H1 (cell line): ENCODE results near the gene CA10.

ENCODE experiments used
- BRCA1 ChIP-seq: IDR thresholded peaks from 2 replicates; pipeline ENCODE4 v1.6.1; 2012; ENCODE audit warnings: low read depth, low read length, improper control_type of control experiment
- CREB1 ChIP-seq: IDR thresholded peaks from 2 replicates; pipeline ENCODE4 v1.6.1; 2012; ENCODE audit warnings: inconsistent platforms
- EZH2 ChIP-seq: fragments of 200-600 bp; sonication (generic); IDR thresholded peaks from 2 replicates; pipeline ENCODE4 v1.7.1; 2012; ENCODE audit warnings: low read depth, mild to moderate bottlenecking, moderate library complexity, low read length, inconsistent platforms; ENCODE audit not compliant: severe bottlenecking
- JUND ChIP-seq: IDR thresholded peaks from 2 replicates; pipeline ENCODE4 v1.6.1; 2011; ENCODE audit warnings: mild to moderate bottlenecking, improper control_type of control experiment, low read length
- MAFK ChIP-seq: IDR thresholded peaks from 2 replicates; pipeline ENCODE4 v1.6.1; 2012; ENCODE audit warnings: low read depth, mild to moderate bottlenecking, improper control_type of control experiment, low read length
- NANOG ChIP-seq: IDR thresholded peaks from 2 replicates; pipeline ENCODE4 v1.6.1; 2011; ENCODE audit warnings: low read length, low read depth, mild to moderate bottlenecking, inconsistent platforms; ENCODE audit not compliant: insufficient read depth, poor library complexity, severe bottlenecking
- POLR2A ChIP-seq, 2 experiments: IDR thresholded peaks; 1 replicate in 1 of 2; 2 replicates in 1 of 2; pipeline ENCODE4 v1.6.1; 2011; ENCODE audit warnings: low read depth in 2 of 2, low read length in 2 of 2, mild to moderate bottlenecking in 2 of 2; ENCODE audit errors: control extremely low read depth in 1 of 2
- POLR2AphosphoS5 ChIP-seq: IDR thresholded peaks from 2 replicates; pipeline ENCODE4 v1.6.1; 2011; ENCODE audit warnings: low read depth, low read length
- SIN3A ChIP-seq, 2 experiments: IDR thresholded peaks in 1 of 2; conservative IDR thresholded peaks in 1 of 2; 2 replicates each; pipeline ENCODE4 v1.6.1; 2011 to 2012; ENCODE audit warnings: low read length in 2 of 2, improper control_type of control experiment in 1 of 2, low read depth in 1 of 2, mild to moderate bottlenecking in 1 of 2
- SP4 ChIP-seq: IDR thresholded peaks from 2 replicates; pipeline ENCODE4 v1.6.1; 2012; ENCODE audit warnings: low read length, inconsistent platforms
- TF ChIP-seq, protein P1 (sequence below), 3 experiments: IDR thresholded peaks; 1 replicate in 2 of 3; 2 replicates in 1 of 3; pipeline versions ENCODE4 v1.5.1 to v1.6.1; 2011; ENCODE audit warnings: low read length in 3 of 3, mild to moderate bottlenecking in 3 of 3, inconsistent platforms in 2 of 3, low read depth in 1 of 3, moderate library complexity in 1 of 3; ENCODE audit not compliant: insufficient read depth in 1 of 3; ENCODE audit errors: control extremely low read depth in 1 of 3
- TF ChIP-seq, protein P2 (sequence below): IDR thresholded peaks from 2 replicates; pipeline ENCODE4 v1.6.1; 2011; ENCODE audit warnings: low read length, improper control_type of control experiment

DNA sequence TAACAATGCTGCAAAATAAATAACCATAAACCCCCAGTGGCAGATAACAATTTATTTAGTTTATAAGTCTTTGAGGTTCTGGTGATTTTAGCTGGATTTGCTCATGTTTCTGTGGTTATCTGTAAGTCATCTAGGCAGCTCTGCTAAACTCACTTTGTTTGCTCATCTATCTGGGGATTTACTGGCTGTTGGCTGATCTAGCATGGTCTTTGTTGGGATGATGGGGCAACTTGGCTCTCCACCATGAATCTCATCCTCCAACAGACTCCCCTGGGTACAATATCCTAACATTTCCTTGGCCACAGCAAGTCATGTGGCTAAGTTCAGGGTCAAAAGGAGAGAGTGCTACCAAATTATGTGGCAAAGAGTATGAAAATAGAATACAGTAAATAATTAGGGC, 359.3 kb downstream of the CA10 start:
- TF ChIP-seq POLR2A (IDR thresholded peaks at IDR 0.05; ENCODE audit: control extremely low read depth in 1 of 2, low read depth in 2 of 2, low read length in 2 of 2): no peak
- TF ChIP-seq, protein P1, sequence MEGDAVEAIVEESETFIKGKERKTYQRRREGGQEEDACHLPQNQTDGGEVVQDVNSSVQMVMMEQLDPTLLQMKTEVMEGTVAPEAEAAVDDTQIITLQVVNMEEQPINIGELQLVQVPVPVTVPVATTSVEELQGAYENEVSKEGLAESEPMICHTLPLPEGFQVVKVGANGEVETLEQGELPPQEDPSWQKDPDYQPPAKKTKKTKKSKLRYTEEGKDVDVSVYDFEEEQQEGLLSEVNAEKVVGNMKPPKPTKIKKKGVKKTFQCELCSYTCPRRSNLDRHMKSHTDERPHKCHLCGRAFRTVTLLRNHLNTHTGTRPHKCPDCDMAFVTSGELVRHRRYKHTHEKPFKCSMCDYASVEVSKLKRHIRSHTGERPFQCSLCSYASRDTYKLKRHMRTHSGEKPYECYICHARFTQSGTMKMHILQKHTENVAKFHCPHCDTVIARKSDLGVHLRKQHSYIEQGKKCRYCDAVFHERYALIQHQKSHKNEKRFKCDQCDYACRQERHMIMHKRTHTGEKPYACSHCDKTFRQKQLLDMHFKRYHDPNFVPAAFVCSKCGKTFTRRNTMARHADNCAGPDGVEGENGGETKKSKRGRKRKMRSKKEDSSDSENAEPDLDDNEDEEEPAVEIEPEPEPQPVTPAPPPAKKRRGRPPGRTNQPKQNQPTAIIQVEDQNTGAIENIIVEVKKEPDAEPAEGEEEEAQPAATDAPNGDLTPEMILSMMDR (IDR thresholded peaks at IDR 0.05; ENCODE audit: control extremely low read depth in 1 of 3, insufficient read depth in 1 of 3, low read depth in 1 of 3, low read length in 3 of 3): no peak
- no peak for TF ChIP-seq JUND
- TF ChIP-seq NANOG: no peak
- no peak for TF ChIP-seq SIN3A (conservative IDR thresholded peaks at IDR 0.05 in 1 of 2, IDR thresholded peaks at IDR 0.05 in 1 of 2; ENCODE audit: low read depth in 1 of 2, low read length in 2 of 2)
- no peak for TF ChIP-seq CREB1
- no peak for TF ChIP-seq EZH2
- no peak for TF ChIP-seq MAFK
- no peak for TF ChIP-seq SP4
- no peak for TF ChIP-seq BRCA1
- TF ChIP-seq, protein P2, sequence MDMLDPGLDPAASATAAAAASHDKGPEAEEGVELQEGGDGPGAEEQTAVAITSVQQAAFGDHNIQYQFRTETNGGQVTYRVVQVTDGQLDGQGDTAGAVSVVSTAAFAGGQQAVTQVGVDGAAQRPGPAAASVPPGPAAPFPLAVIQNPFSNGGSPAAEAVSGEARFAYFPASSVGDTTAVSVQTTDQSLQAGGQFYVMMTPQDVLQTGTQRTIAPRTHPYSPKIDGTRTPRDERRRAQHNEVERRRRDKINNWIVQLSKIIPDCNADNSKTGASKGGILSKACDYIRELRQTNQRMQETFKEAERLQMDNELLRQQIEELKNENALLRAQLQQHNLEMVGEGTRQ: no peak
- no peak for TF ChIP-seq POLR2AphosphoS5
